Esophagus squamous epithelium (tissue), 5 donors: ENCODE measurements around the gene ZCCHC24. TPM values are rescaled to one million over a fixed set of nuclear protein-coding genes. Genes with fewer than 3 reads are reported as not detected.
A peak's percentile ranks its signal among the peaks of the same experiment; 100 is the strongest.

Experiments used
- DNase-seq: peaks from one replicate; lab custom pipeline; 2025; lab: John Stamatoyannopoulos, UW
- H3K27ac ChIP-seq, 4 donors: fragments of 200-600 bp; sonication (generic); one replicate each; pipeline ENCODE4 v1.5.1; 2016 to 2019; ENCODE audit warnings: mild to moderate bottlenecking in 1 of 4
- H3K27me3 ChIP-seq, 4 donors: fragments of 200-600 bp; sonication (generic); 1 replicate in 3 of 4; 2 replicates in 1 of 4; pipeline versions ENCODE4 v1.5.1 to v1.6.0; 2017 to 2021; ENCODE audit warnings: antibody characterized with exemption in 1 of 4
- H3K36me3 ChIP-seq, 3 donors: fragments of 200-600 bp; sonication (generic); one replicate each; pipeline ENCODE4 v1.5.1; 2016 to 2019
- H3K4me1 ChIP-seq, 3 donors: fragments of 200-600 bp; sonication (generic); one replicate each; pipeline ENCODE4 v1.5.1; 2017 to 2019
- H3K4me3 ChIP-seq, 4 donors: fragments of 200-600 bp; sonication (generic); 1 replicate in 3 of 4; 2 replicates in 1 of 4; pipeline ENCODE4 v1.5.1; 2016 to 2019; ENCODE audit warnings: mild to moderate bottlenecking in 2 of 4, moderate library complexity in 1 of 4
- H3K9me3 ChIP-seq, 3 donors: fragments of 200-600 bp; sonication (generic); one replicate each; pipeline ENCODE4 v1.5.1; 2016 to 2019
- CTCF ChIP-seq, 6 experiments: fragments of 450-650 bp in 4 of 6; fragments of 200-600 bp in 2 of 6; sonication (generic) in 2 of 6; IDR thresholded peaks; one replicate each; pipeline ENCODE4 v1.5.1; 2016 to 2019; ENCODE audit warnings: antibody characterized with exemption in 6 of 6, mild to moderate bottlenecking in 4 of 6, moderate library complexity in 4 of 6
- POLR2A ChIP-seq, 4 donors: fragments of 450-650 bp; IDR thresholded peaks; one replicate each; pipeline ENCODE4 v1.6.1; 2017; ENCODE audit warnings: antibody characterized with exemption in 4 of 4, mild to moderate bottlenecking in 4 of 4, moderate library complexity in 3 of 4
- WGBS, 2 donors: methylation state at CpG; one replicate each; pipeline ENCODE4 v1.1.5; 2018; 5-methylcytosine and 5-hydroxymethylcytosine counted together
- intact Hi-C: fragments of 100-400 bp; cut with DNase I; formaldehyde crosslinking; loops from one replicate; pipeline ENCODE4 v1.15.0; 2022
- total RNA-seq, 4 donors: library from RNA; depleted of rRNA; stranded (reverse); fragments of >200 nt; gene quantifications; one replicate each; pipeline ENCODE4 v1.1.0, GENCODE V29; 2016
- donor health status: DM: yes; HTN: yes; CAD: no.

The ZCCHC24 gene
- total RNA-seq = 10 to 100 TPM in 1 of 4 donors, 1 to 10 TPM in 3; 2.2 to 26.1 (median 6.4) TPM

- H3K4me3 ChIP-seq = peak within 1 kb of the TSS; percentile 56 to 93 (median 74)
- no peaks in the 10 kb centered on the region for H3K9me3 ChIP-seq
- peaks cover 0 to 4% (median 0%) of the 10 kb centered on the region in 4 donors for H3K27me3 ChIP-seq
- H3K27ac ChIP-seq = peak within 1 kb of the TSS; percentile 82 to 98 (median 90)
- 0% methylated on average over 6 to 22 of the region's 95 CpGs for WGBS, 2 donors
- TF ChIP-seq POLR2A (IDR thresholded peaks at IDR 0.05) = peak in 3 of 4 donors; percentile 67 to 89 (median 77)
- peak in 1 of 6 experiments; percentile 16 for TF ChIP-seq CTCF (IDR thresholded peaks at IDR 0.05)
- intact Hi-C loops = no loop called here
- H3K36me3 ChIP-seq = no peaks in the 10 kb centered on the region
- peak; percentile 93 for DNase-seq
- H3K4me1 ChIP-seq = peaks cover 17 to 61% (median 32%) of the 10 kb centered on the region in 3 donors
Measured at GRCh38 chr10:79445161-79445976, at the start of gene ZCCHC24. Gene ZCCHC24 (minus strand): TSS chr10:79445624. CDS start chr10:79445440, 184 bp downstream.

GRCh38 chr10:79493806-79494205 lies 48.4 kb upstream of the ZCCHC24 start:
- TF ChIP-seq CTCF (IDR thresholded peaks at IDR 0.05) (no peak), POLR2A (IDR thresholded peaks at IDR 0.05) (no peak)
- peaks cover 0 to 17% (median under 1%) of the 10 kb centered on the region in 3 donors for H3K4me1 ChIP-seq
- no peaks in the 10 kb centered on the region for H3K36me3 ChIP-seq
- intact Hi-C loops = no loop called here
- 55 to 61% methylated on average over 1 of the region's 1 CpG for WGBS, 2 donors
- H3K27me3 ChIP-seq = peaks cover 0 to 24% (median 0%) of the 10 kb centered on the region in 4 donors
- H3K9me3 ChIP-seq = no peaks in the 10 kb centered on the region
- H3K27ac ChIP-seq = no peak overlapping the region
- H3K4me3 ChIP-seq = no peak overlapping the region
- no peak for DNase-seq

- no peak for TF ChIP-seq CTCF (IDR thresholded peaks at IDR 0.05)
- no peak for TF ChIP-seq POLR2A (IDR thresholded peaks at IDR 0.05)
- Histone ChIP-seq H3K4me3 (no peak overlapping the region), H3K4me1 (peaks cover 0 to 26% (median 3%) of the 10 kb centered on the region in 3 donors), H3K36me3 (no peaks in the 10 kb centered on the region), H3K9me3 (no peaks in the 10 kb centered on the region), H3K27me3 (peaks cover 0 to 16% (median 0%) of the 10 kb centered on the region in 4 donors), H3K27ac (no peak overlapping the region)
- WGBS, 2 donors = 100% methylated on average over 1 of the region's 3 CpGs; no CpG with 5 or more reads in 1 of the 2 donors
- intact Hi-C loops = no loop called here
- DNase-seq = no peak
Measured at GRCh38 chr10:79492839-79493238, 47.4 kb upstream of the ZCCHC24 start.

- Histone ChIP-seq H3K36me3 (no peaks in the 10 kb centered on the region), H3K27ac (no peak overlapping the region), H3K9me3 (no peaks in the 10 kb centered on the region), H3K27me3 (peaks cover 0 to 10% (median 0%) of the 10 kb centered on the region in 4 donors), H3K4me3 (no peak overlapping the region), H3K4me1 (peaks cover 0 to 32% (median 3%) of the 10 kb centered on the region in 3 donors)
- TF ChIP-seq CTCF (IDR thresholded peaks at IDR 0.05) = no peak
- TF ChIP-seq POLR2A (IDR thresholded peaks at IDR 0.05) = no peak
- WGBS, 2 donors = 89 to 100% methylated on average over 5 of the region's 6 CpGs
- DNase-seq = no peak
- intact Hi-C loops = no loop called here
Measured at GRCh38 chr10:79492256-79492655, 46.8 kb upstream of the ZCCHC24 start.
